K562 (cell line): ENCODE measurements around the gene GPNMB. TPM values are rescaled to one million over a fixed set of nuclear protein-coding genes. Genes with fewer than 3 reads are reported as not detected.

Source experiments
- ARID3A ChIP-seq: IDR thresholded peaks from 2 replicates; pipeline ENCODE4 v1.6.1; 2012; ENCODE audit warnings: low read depth, low read length, improper control_type of control experiment, borderline replicate concordance
- FOXK2 ChIP-seq, 2 experiments: fragments of 450-650 bp; IDR thresholded peaks in 1 of 2; conservative IDR thresholded peaks in 1 of 2; 2 replicates each; pipeline ENCODE4 v1.6.1; 2016; ENCODE audit warnings: low read depth in 2 of 2, mild to moderate bottlenecking in 1 of 2
- HNRNPK ChIP-seq: fragments of 200-400 bp; formaldehyde crosslinking; IDR thresholded peaks from one replicate; pipeline ENCODE4 v1.6.1; 2018; ENCODE audit warnings: mild to moderate bottlenecking, low read depth, low read length; ENCODE audit not compliant: poor library complexity, severe bottlenecking
- NCOA1 ChIP-seq: fragments of 450-650 bp; IDR thresholded peaks from 2 replicates; pipeline ENCODE4 v1.6.1; 2016; ENCODE audit warnings: low read depth
- RBM25 ChIP-seq: fragments of 200-400 bp; formaldehyde crosslinking; IDR thresholded peaks from 2 replicates; pipeline ENCODE4 v1.6.1; 2018; ENCODE audit warnings: low read length, low read depth, moderate library complexity; ENCODE audit not compliant: severe bottlenecking
- ZNF140 ChIP-seq: fragments of 250-450 bp; sonication (Bioruptor Pico); IDR thresholded peaks from 2 replicates; pipeline ENCODE4 v1.8.0; 2021; ENCODE audit warnings: moderate library complexity, mild to moderate bottlenecking, inconsistent platforms
- ZNF639 ChIP-seq, 2 experiments: fragments of 200-800 bp in 1 of 2; sonication (Bioruptor generic) in 1 of 2; sonication (generic) in 1 of 2; formaldehyde crosslinking in 1 of 2; IDR thresholded peaks in 1 of 2; conservative IDR thresholded peaks in 1 of 2; 2 replicates each; pipeline versions ENCODE4 v1.5.0 to v1.6.1; 2016 to 2020; ENCODE audit warnings: missing compliant biosample characterization in 1 of 2, missing genetic modification characterization in 1 of 2, missing genetic modification reagents in 1 of 2
- polyA plus RNA-seq, 8 experiments: library from polyadenylated mRNA; depleted of rRNA in 4 of 8; stranded (reverse) in 5 of 8; unstranded in 3 of 8; fragments of >200 nt; fragmentation: Nextera tagmentation in 2 of 8; fragmentation: Illumina TruSeq in 1 of 8; extraction: Ambion mirVana in 2 of 8; extraction: Trizol in 1 of 8; gene quantifications; 2 replicates each; pipeline versions ENCODE4 v1.2.1 to v1.2.3, GENCODE V29; 2011 to 2014; ENCODE audit warnings: inconsistent platforms in 1 of 8, missing spikeins in 1 of 8
- total RNA-seq, 7 experiments: library from RNA; depleted of rRNA in 6 of 7; stranded (reverse); fragments of >200 nt in 6 of 7; fragmentation: Illumina TruSeq in 2 of 7; extraction: Trizol in 2 of 7; gene quantifications; 2 replicates each; pipeline versions ENCODE4 v1.2.1 to v1.2.3, GENCODE V29; 2011 to 2021; ENCODE audit warnings: low replicate concordance in 1 of 7

Gene GPNMB
- total and polyA plus RNA-seq, 9 of the 15 experiments (the other 6 are each of a cell fraction or from before 2014, with no cell fraction given) = 0.15 to 0.72 (median 0.33) TPM

- TF ChIP-seq FOXK2 (conservative IDR thresholded peaks at IDR 0.05 in 1 of 2, IDR thresholded peaks at IDR 0.05 in 1 of 2; ENCODE audit: low read depth in 2 of 2) = peak; percentile 71 to 77; a peak in 3 of 4 replicates
- TF ChIP-seq HNRNPK = no peak
- TF ChIP-seq ARID3A = no peak
- no peak for TF ChIP-seq ZNF140 (CRISPR knock-in tag)
- no peak for TF ChIP-seq NCOA1
- TF ChIP-seq ZNF639 (CRISPR knock-in tag; conservative IDR thresholded peaks at IDR 0.05 in 1 of 2, IDR thresholded peaks at IDR 0.05 in 1 of 2) = peak in 1 of 2 experiments; percentile 81; a peak in 2 of 4 replicates
- TF ChIP-seq RBM25 = no peak
Measured at GRCh38 chr7:23298885-23299769, 52.6 kb downstream of the GPNMB start, which contains the start of gene MALSU1 (continued).
